ENCODE results near the gene OAT.
"Not testable (repeated sequence)": the region's sequence is repeated elsewhere in the genome, so short reads cannot be mapped to it uniquely, and the experiment has no call there.

Gene OAT

DNA sequence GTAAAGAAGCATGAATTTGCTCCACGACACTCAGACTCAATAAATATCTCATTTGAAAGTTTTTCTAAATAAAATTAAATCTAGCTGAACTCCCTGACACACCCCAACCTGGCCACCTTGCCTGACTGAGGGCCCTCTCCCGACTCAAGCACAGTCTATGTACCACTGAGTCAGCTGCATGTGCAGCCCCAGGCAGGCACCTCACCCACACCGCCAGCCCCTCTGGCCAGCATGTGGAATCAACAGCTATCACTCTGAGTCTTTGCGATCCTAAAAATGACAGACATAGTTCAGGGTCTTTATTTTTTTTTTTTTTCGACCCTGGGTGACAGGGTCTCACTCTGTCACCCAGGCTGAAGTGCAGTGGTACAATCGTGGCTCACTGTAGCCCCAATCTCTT, 35.2 kb downstream of the OAT start:
- H3K9me3 Mint-ChIP-seq, result no peaks in the 10 kb centered on the region

DNA sequence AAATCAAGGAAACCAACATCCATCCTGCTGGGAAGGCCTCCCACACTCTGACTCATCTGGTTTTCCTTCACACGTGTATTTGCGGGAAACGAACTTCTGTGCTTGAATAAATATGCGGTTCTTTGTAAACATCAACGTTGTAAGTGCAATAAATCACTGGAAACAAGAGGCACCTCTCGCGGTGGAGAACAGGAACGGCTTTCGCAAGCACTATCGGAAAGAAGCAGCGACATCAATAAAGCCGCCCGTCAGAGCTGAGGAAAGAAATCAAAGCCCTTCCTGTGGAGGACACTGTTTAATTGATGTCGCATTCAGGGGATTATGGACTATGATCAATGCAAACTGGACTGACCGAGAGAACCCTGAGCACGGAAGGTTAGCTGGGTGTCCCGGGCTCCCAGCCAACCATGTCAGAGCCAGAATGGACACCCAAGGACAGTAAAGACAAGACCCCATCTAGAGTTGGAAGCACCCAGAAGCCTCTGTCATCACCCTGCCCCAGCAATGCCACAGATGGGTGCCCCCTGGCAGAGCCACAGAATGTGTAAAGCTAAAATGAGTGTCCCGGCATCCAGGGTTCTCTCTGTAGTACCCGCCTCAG, 37.6 kb downstream of the OAT start:
- no peak overlapping the region for H3K27ac Mint-ChIP-seq
- H3K9me3 Mint-ChIP-seq, result no peaks in the 10 kb centered on the region
- H3K27me3 Mint-ChIP-seq (ENCODE audit: low read depth), result peaks cover 47% of the 10 kb centered on the region
- no peak overlapping the region for H3K4me3 Mint-ChIP-seq
- H3K36me3 Mint-ChIP-seq (ENCODE audit: low read depth), result no peaks in the 10 kb centered on the region
- H3K4me1 Mint-ChIP-seq (ENCODE audit: low read depth), result peaks cover 6% of the 10 kb centered on the region

More for the DNA sequence above, 35.2 kb downstream of the OAT start:
- Mint-ChIP-seq H3K4me1 (ENCODE audit: low read depth) (peaks cover 6% of the 10 kb centered on the region), H3K36me3 (ENCODE audit: low read depth) (no peaks in the 10 kb centered on the region), H3K4me3 (no peak overlapping the region), H3K27ac (no peak overlapping the region), H3K27me3 (ENCODE audit: low read depth) (peaks cover 37% of the 10 kb centered on the region)

DNA sequence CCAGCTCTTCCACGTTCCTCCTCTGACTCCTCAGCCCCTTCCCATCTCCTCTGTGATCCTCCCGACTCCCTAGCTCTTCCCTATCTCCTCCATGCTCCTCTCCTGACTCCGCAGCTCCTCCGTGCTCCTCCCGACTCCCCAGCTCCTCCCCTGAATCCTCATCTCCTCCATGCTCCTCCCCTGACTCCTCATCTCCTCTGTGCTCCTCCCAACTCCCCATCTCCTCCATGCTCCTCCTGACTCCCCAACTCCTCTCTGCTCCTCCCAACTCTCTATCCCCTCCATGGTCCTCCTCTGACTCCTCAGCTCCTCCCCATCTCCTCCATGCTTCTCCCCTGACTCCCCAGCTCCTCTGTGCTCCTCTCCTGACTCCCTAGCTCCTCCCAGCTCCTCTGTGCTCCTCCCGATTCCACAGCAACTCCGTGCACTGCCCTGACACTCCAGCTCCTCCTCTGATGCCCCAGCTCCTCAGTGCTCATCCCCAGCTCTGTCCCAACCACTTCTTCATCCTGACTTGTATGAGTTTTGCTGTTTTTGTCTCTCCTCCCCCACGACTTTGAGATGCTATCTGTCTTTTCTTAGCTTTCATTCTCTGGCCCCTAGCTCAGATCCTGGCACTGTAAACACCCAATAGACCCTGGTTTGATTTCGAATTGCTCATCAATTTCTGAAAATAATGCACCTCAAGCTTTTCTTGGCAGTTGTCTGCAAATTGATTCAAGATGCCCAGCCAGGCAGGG, 38.3 kb downstream of the OAT start:
- Mint-ChIP-seq H3K4me1 (ENCODE audit: low read depth) (peaks cover 6% of the 10 kb centered on the region), H3K36me3 (ENCODE audit: low read depth) (no peaks in the 10 kb centered on the region), H3K9me3 (no peaks in the 10 kb centered on the region), H3K27me3 (ENCODE audit: low read depth) (peaks cover 47% of the 10 kb centered on the region), H3K27ac (no peak overlapping the region), H3K4me3 (no peak overlapping the region)

DNA sequence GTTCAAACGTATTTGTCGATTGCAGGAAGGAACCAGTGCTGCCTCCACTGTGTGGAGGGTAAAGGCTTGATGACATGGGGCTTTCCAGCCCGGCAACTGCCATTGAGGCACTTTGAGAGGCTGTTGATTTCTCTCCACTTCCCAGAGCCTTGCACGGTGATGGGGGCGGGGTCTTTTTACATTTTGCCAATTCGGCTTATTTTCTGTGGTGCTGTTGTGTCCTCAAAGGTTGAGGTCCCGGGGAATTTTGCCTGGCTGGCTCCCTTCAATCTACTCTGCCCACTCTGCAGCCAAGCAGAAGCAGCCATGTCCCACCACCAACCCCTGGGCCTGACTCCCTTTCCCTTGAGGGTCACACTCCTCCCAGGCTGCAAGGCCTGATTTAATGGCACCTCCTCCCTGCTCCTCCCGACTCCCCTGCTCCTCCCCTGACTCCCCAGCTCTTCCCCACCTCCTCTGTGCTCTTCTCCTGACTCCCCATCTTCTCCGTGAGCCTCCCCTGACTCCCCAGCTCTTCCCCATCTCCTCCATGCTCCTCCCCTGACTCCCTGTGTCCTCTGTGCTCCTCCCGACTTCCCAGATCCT, 39.0 kb downstream of the OAT start:
- Mint-ChIP-seq H3K9me3 (no peaks in the 10 kb centered on the region), H3K4me1 (ENCODE audit: low read depth) (peaks cover 6% of the 10 kb centered on the region), H3K36me3 (ENCODE audit: low read depth) (no peaks in the 10 kb centered on the region), H3K27me3 (ENCODE audit: low read depth) (peaks cover 41% of the 10 kb centered on the region), H3K4me3 (no peak overlapping the region), H3K27ac (no peak overlapping the region)

DNA sequence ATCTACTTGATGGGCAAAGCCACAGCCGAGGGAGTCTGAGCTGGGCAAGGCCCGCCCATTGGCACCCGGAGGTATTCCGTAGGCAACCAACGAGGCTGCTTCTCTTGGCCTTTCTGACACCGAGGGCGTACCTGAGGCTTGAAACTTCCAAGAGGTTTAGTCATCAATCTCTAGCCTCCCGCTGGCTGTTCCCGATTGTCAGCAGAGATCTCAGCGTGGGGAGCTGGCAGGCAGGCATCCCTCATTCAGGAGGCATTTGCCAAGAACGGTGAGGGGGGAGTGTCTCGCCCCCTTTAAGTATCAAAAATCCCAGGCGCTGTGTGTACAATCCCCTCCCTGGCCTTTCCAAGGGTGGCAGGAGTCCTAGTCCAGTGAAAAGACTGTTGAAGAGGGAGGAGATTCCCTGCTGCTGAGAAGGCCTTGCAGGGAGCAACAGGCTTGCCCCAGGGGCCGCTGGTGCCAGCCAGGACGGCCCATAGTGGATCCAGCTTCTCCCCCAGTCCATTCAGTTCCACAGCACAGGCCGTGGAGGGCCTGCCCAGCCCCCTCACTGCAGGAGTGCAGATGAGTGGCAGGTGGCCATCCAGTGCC, 39.7 kb downstream of the OAT start:
- peaks cover 41% of the 10 kb centered on the region for H3K27me3 Mint-ChIP-seq (ENCODE audit: low read depth)
- no peak overlapping the region for H3K4me3 Mint-ChIP-seq
- H3K9me3 Mint-ChIP-seq, result no peaks in the 10 kb centered on the region
- peaks cover 6% of the 10 kb centered on the region for H3K4me1 Mint-ChIP-seq (ENCODE audit: low read depth)
- H3K27ac Mint-ChIP-seq, result no peak overlapping the region
- H3K36me3 Mint-ChIP-seq (ENCODE audit: low read depth), result no peaks in the 10 kb centered on the region

DNA sequence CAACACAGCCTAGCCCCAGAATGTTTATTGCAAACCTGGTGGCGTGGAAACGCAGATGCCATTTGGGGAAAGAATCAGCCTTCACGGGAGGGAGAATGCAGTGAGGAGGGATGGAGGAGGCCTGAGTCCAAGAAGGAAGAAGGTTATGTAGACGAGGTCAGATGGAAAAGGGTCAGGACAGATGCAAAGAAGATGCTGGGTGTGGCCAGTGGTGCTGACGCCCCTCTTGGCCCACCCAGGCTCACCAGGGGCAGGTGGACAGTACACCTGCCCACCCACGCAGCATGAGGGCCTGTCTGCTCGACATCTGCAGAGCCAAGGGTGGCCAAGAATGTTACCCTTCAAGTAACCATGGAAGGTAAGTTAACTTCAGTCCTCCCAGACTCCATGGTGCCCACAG, 40.5 kb downstream of the OAT start:
- no peaks in the 10 kb centered on the region for H3K9me3 Mint-ChIP-seq
- H3K4me3 Mint-ChIP-seq, result no peak overlapping the region
- H3K4me1 Mint-ChIP-seq (ENCODE audit: low read depth), result peaks cover 6% of the 10 kb centered on the region
- no peaks in the 10 kb centered on the region for H3K36me3 Mint-ChIP-seq (ENCODE audit: low read depth)
- no peak overlapping the region for H3K27ac Mint-ChIP-seq
- H3K27me3 Mint-ChIP-seq (ENCODE audit: low read depth), result peaks cover 38% of the 10 kb centered on the region

DNA sequence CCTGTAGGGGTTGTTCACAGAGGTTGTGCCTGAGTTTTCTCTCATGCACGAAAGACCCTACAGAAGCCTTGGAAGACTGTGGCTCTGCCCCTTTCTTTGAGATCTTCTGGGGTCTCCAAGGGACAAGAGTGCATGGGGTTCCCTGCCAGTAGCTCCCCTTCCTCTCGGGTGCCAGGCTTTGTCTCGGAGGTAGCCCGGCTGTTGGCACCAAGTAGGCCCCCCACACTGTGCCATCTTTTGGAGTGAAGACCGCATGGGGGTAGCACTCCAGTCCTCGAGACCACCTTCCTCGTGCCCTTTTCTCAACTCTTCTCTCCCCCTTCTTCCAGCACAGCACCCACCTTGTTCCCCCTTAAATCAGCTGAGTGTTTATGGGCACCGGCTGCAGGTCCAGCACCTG, 41.6 kb downstream of the OAT start:
- Mint-ChIP-seq H3K4me1 (ENCODE audit: low read depth) (peaks cover 6% of the 10 kb centered on the region), H3K9me3 (no peaks in the 10 kb centered on the region), H3K27ac (no peak overlapping the region), H3K4me3 (no peak overlapping the region), H3K27me3 (ENCODE audit: low read depth) (peaks cover 45% of the 10 kb centered on the region), H3K36me3 (ENCODE audit: low read depth) (no peaks in the 10 kb centered on the region)

DNA sequence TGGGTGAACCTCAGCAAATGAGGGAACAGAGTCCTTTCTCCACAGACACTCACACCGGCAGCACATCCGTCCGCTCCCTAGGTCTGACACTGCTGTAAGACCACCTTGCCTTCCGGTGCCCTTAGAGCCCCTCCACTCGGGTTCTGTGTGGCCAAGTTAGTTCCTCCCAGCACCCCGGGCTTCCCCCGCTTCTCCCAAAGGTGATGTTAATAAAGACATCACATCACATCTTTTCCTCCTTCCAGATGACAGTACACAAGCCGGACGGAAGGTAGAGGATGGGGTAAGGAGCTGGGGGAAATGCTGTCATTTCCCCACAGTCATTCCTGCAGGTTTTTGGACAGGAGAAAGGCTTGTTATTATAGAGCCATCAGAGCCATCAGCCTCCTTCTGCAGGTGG, 42.3 kb downstream of the OAT start:
- peaks cover 47% of the 10 kb centered on the region for H3K27me3 Mint-ChIP-seq (ENCODE audit: low read depth)
- no peaks in the 10 kb centered on the region for H3K36me3 Mint-ChIP-seq (ENCODE audit: low read depth)
- no peak overlapping the region for H3K4me3 Mint-ChIP-seq
- H3K9me3 Mint-ChIP-seq, result no peaks in the 10 kb centered on the region
- no peak overlapping the region for H3K27ac Mint-ChIP-seq
- H3K4me1 Mint-ChIP-seq (ENCODE audit: low read depth), result peaks cover 6% of the 10 kb centered on the region

DNA sequence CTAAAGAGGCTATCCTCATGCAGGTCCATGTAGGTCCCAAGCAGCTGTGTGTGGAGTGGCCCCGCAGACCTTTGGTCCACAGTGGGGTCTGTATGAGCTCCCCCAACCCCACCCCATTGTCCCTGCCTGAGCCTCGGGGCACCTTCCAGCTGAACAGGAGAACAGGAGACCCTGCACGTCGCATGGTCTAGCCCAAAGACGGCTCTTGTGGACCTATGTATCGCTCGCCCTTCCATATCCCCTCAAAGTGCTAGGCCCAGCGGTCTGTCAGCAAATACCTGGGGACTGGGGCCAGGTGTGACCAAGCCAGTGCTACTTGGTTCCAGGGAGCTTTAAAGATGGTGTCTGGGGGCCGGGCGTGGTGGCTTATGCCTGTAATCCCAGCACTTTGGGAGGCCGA, 43.0 kb downstream of the OAT start:
- no peak overlapping the region for H3K27ac Mint-ChIP-seq
- no peak overlapping the region for H3K4me3 Mint-ChIP-seq
- peaks cover 44% of the 10 kb centered on the region for H3K27me3 Mint-ChIP-seq (ENCODE audit: low read depth)
- H3K4me1 Mint-ChIP-seq (ENCODE audit: low read depth), result peaks cover 3% of the 10 kb centered on the region
- H3K9me3 Mint-ChIP-seq, result no peaks in the 10 kb centered on the region
- H3K36me3 Mint-ChIP-seq (ENCODE audit: low read depth), result no peaks in the 10 kb centered on the region

DNA sequence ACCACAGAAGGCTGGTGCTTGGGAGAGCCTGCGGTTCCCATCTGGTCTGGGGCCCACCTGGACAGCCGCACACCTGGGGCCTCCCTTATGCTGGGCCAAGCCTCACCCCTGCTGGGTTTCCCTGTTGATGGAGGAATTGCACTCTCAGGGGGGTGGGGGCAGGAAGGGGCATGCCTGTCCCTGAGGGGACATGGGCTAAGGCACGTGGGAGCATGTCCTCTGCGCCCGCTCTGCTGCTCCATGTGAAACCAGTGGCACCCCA, 43.4 kb downstream of the OAT start:
- Mint-ChIP-seq H3K36me3 (ENCODE audit: low read depth) (no peaks in the 10 kb centered on the region), H3K9me3 (no peaks in the 10 kb centered on the region), H3K27me3 (ENCODE audit: low read depth) (peaks cover 43% of the 10 kb centered on the region), H3K27ac (no peak overlapping the region), H3K4me3 (no peak overlapping the region), H3K4me1 (ENCODE audit: low read depth) (no peaks in the 10 kb centered on the region)

DNA sequence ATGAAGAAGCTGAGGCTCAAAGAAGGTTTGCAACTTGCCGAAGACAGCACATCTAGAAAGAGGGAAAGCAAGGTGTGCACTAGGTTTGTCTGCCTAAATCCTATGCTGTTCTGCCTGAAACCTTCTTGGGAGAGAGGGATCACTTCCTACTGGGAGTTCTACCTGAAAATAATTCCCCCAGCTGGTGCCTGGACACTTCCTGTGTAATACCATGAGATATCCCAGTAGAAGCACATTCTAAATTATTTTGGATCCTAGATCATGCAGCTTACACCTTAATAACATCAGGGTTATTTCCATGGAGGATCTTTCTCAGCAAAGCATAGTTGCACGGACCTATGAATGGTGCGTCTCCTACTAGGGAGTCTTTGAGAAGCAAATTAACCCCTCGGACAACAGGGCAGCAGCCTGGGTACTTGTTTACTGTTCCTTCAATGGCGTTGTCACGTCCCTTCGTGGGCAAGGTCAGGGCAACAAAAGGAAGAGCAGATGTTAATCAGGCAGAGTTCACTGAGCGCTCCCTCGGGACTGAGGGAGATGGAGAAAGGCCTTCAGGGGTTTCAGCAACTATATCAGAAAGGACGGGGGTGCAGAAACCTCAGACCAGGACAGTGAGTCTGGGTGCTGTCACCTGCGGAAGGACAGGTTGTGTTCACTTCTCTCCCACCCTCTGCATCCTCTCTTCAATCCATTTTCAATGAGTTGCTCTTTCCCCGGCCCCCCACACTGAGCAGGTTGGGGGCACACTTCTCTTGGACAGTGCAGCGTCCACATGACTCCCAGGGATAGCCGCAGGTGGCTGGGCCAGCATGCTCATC, 44.0 kb downstream of the OAT start:
- H3K27ac Mint-ChIP-seq, result no peak overlapping the region
- H3K36me3 Mint-ChIP-seq (ENCODE audit: low read depth), result no peaks in the 10 kb centered on the region
- no peaks in the 10 kb centered on the region for H3K4me1 Mint-ChIP-seq (ENCODE audit: low read depth)
- H3K4me3 Mint-ChIP-seq, result no peak overlapping the region
- no peaks in the 10 kb centered on the region for H3K9me3 Mint-ChIP-seq
- peaks cover 41% of the 10 kb centered on the region for H3K27me3 Mint-ChIP-seq (ENCODE audit: low read depth)

DNA sequence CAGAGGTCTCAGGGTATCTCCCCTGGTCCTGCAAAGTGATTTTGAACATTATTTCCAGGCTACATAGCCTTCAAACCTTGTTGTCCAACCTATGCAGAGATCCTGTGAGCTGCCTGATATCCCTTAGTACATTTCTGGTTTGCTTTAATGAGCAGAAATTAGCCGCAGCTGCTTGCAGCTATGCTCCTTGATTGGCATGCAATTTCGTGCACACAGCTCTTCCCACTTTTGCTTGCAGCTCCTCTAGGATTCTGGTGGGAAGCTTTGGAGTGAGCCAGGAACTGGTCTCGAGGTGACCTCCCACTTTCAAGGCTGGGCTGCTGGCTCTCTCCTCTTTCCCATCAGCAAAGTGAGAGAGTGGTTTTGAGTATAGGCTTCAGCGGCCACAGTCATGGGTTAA, 45.8 kb downstream of the OAT start:
- Mint-ChIP-seq H3K4me3 (no peak overlapping the region), H3K27me3 (ENCODE audit: low read depth) (peaks cover 34% of the 10 kb centered on the region), H3K9me3 (no peaks in the 10 kb centered on the region), H3K27ac (no peak overlapping the region), H3K4me1 (ENCODE audit: low read depth) (no peaks in the 10 kb centered on the region), H3K36me3 (ENCODE audit: low read depth) (no peaks in the 10 kb centered on the region)

DNA sequence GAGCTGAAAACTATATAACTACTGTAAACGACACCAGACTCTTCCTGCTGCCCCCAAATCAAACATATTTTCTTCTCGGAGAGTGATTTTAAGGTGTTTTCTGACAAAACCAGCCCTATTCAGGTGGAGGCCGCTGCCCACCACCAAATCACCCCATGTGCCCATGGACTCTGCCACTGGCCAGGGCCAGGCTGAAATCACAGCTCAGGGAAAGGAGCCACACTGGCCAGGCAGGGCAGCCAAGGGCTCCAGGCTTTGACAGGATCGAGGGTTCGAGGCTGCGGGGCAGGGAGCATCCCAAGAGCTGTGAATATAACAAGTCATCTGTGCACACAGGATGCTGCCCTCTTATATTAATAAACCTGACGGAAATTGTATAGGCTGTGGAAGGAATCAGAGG, 48.3 kb downstream of the OAT start:
- no peaks in the 10 kb centered on the region for H3K36me3 Mint-ChIP-seq (ENCODE audit: low read depth)
- no peaks in the 10 kb centered on the region for H3K9me3 Mint-ChIP-seq
- H3K4me3 Mint-ChIP-seq, result no peak overlapping the region
- no peaks in the 10 kb centered on the region for H3K4me1 Mint-ChIP-seq (ENCODE audit: low read depth)
- H3K27me3 Mint-ChIP-seq (ENCODE audit: low read depth), result peaks cover 34% of the 10 kb centered on the region
- no peak overlapping the region for H3K27ac Mint-ChIP-seq

DNA sequence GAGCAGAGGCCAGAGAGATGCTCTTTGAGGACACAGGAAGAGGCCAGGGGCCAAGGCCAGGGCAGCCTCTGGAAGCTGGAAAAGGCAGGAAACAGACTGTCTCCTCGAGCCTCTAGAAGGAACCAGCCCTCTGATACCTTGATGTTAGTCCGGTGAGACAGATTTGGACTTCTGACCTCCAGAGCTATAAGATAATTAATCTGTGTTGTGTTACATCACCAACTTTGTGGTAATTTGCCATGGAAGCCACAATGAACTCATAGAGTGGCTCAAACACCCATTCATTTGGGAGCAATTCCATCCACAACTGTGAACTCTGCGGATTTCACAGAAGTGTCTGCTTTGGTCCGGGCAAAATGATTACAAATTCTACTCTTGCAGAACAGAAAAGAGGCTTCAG, 48.7 kb downstream of the OAT start:
- no peak overlapping the region for H3K27ac Mint-ChIP-seq
- H3K27me3 Mint-ChIP-seq (ENCODE audit: low read depth), result peaks cover 37% of the 10 kb centered on the region
- H3K9me3 Mint-ChIP-seq, result no peaks in the 10 kb centered on the region
- H3K4me1 Mint-ChIP-seq (ENCODE audit: low read depth), result no peaks in the 10 kb centered on the region
- H3K4me3 Mint-ChIP-seq, result no peak overlapping the region
- H3K36me3 Mint-ChIP-seq (ENCODE audit: low read depth), result no peaks in the 10 kb centered on the region

DNA sequence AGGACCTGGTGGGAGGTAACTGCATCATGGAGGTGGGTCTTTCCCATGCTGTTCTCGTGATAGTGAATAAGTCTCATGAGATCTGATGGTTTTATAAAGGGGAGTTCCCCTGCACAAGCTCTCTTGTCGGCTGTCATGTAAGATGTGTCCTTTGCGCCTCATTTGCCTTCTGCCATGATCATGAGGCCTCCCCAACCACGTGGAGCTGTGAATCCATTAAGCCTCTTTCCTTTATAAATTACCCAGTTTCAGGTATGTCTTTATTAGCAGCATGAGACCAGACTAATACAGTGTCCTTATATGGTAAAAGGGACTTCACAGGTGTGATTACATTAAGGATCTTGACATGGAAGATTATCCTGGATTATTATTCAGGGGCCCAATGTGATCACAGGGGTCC, 49.2 kb downstream of the OAT start:
- peaks cover 37% of the 10 kb centered on the region for H3K27me3 Mint-ChIP-seq (ENCODE audit: low read depth)
- not testable (repeated sequence) for H3K4me3 Mint-ChIP-seq; H3K36me3 Mint-ChIP-seq (ENCODE audit: low read depth); H3K9me3 Mint-ChIP-seq; H3K4me1 Mint-ChIP-seq (ENCODE audit: low read depth); H3K27ac Mint-ChIP-seq
